K562 (cell line): ENCODE results near the gene XYLB. TPM values are rescaled to one million over a fixed set of nuclear protein-coding genes. Genes with fewer than 3 reads are reported as not detected.
A peak's percentile ranks its signal among the peaks of the same experiment; 100 is the strongest.

Experiments used
- CHD7 ChIP-seq: fragments of 200-600 bp; sonication (generic); IDR thresholded peaks from one replicate; pipeline ENCODE4 v1.6.1; 2012; ENCODE audit warnings: mild to moderate bottlenecking, low read depth, low read length, inconsistent platforms
- E2F8 ChIP-seq: fragments of 450-650 bp; IDR thresholded peaks from 2 replicates; pipeline ENCODE4 v1.7.1; 2018; ENCODE audit warnings: mild to moderate bottlenecking, low read depth; ENCODE audit not compliant: partially characterized antibody
- JUNB ChIP-seq: fragments of 450-650 bp; formaldehyde crosslinking; conservative IDR thresholded peaks from 2 replicates; pipeline ENCODE4 v1.4.0; 2020; ENCODE audit warnings: mild to moderate bottlenecking
- MCM2 ChIP-seq: fragments of 450-650 bp; IDR thresholded peaks from 2 replicates; pipeline ENCODE4 v1.6.1; 2017; ENCODE audit warnings: low read depth, mild to moderate bottlenecking
- MXI1 ChIP-seq: IDR thresholded peaks from 2 replicates; pipeline ENCODE4 v1.6.1; 2011; ENCODE audit warnings: low read depth, mild to moderate bottlenecking, improper control_type of control experiment, low read length
- SP1 ChIP-seq: sonication (generic); formaldehyde crosslinking; IDR thresholded peaks from 2 replicates; pipeline ENCODE4 v1.8.1; 2022; ENCODE audit warnings: mild to moderate bottlenecking, missing genetic modification reagents
- STAT5A ChIP-seq: IDR thresholded peaks from 2 replicates; pipeline ENCODE4 v1.6.1; 2012; ENCODE audit warnings: low read length, inconsistent platforms, borderline replicate concordance
- ZFP91 ChIP-seq: sonication (generic); formaldehyde crosslinking; IDR thresholded peaks from 2 replicates; pipeline ENCODE4 v1.8.0; 2022; ENCODE audit warnings: mild to moderate bottlenecking, missing genetic modification reagents
- ZKSCAN3 ChIP-seq: fragments of 250-450 bp; sonication (Bioruptor Pico); IDR thresholded peaks from 2 replicates; pipeline ENCODE4 v1.4.0; 2020
- ZNF133 ChIP-seq: fragments of 250-450 bp; sonication (Bioruptor Pico); IDR thresholded peaks from 2 replicates; pipeline ENCODE4 v1.4.0; 2020; ENCODE audit warnings: mild to moderate bottlenecking
- ZNF707 ChIP-seq: fragments of 250-450 bp; sonication (Bioruptor Pico); conservative IDR thresholded peaks from 2 replicates; pipeline ENCODE4 v1.8.0; 2022; ENCODE audit warnings: inconsistent platforms, mild to moderate bottlenecking, moderate library complexity
- ZNF75A ChIP-seq: fragments of 450-650 bp; formaldehyde crosslinking; IDR thresholded peaks from 2 replicates; pipeline ENCODE4 v1.4.0; 2020; ENCODE audit warnings: mild to moderate bottlenecking
- polyA plus RNA-seq, 8 experiments: library from polyadenylated mRNA; depleted of rRNA in 4 of 8; stranded (reverse) in 5 of 8; unstranded in 3 of 8; fragments of >200 nt; fragmentation: Nextera tagmentation in 2 of 8; fragmentation: Illumina TruSeq in 1 of 8; extraction: Ambion mirVana in 2 of 8; extraction: Trizol in 1 of 8; gene quantifications; 2 replicates each; pipeline versions ENCODE4 v1.2.1 to v1.2.3, GENCODE V29; 2011 to 2014; ENCODE audit warnings: inconsistent platforms in 1 of 8, missing spikeins in 1 of 8
- total RNA-seq, 7 experiments: library from RNA; depleted of rRNA in 6 of 7; stranded (reverse); fragments of >200 nt in 6 of 7; fragmentation: Illumina TruSeq in 2 of 7; extraction: Trizol in 2 of 7; gene quantifications; 2 replicates each; pipeline versions ENCODE4 v1.2.1 to v1.2.3, GENCODE V29; 2011 to 2021; ENCODE audit warnings: low replicate concordance in 1 of 7

XYLB gene
- total and polyA plus RNA-seq, 9 of the 15 experiments (the other 6 are each of a cell fraction or from before 2014, with no cell fraction given): 4.0 to 20.2 (median 13.2) TPM

- no peak for TF ChIP-seq ZFP91 (CRISPR knock-in tag)
- TF ChIP-seq ZKSCAN3 (CRISPR knock-in tag): no peak
- TF ChIP-seq ZNF133 (CRISPR knock-in tag): no peak
- TF ChIP-seq MCM2: no peak
- peak; percentile 91 for TF ChIP-seq E2F8
- TF ChIP-seq SP1 (CRISPR knock-in tag): peak; percentile 96
- no peak for TF ChIP-seq CHD7
- no peak for TF ChIP-seq ZNF75A
- peak; percentile 85; the same call in 1 of the 2 replicates for TF ChIP-seq MXI1
- TF ChIP-seq ZNF707 (CRISPR knock-in tag): no peak
- TF ChIP-seq JUNB: no peak
- no peak for TF ChIP-seq STAT5A
Measured at GRCh38 chr3:38346587-38347410, at the start of gene XYLB (continued).
